B cell (primary cell): Measurements from ENCODE around the gene CCDC9B.

Experiments used
- EZH2 ChIP-seq: IDR thresholded peaks from 2 replicates; pipeline ENCODE4 v1.6.1; 2012; ENCODE audit warnings: borderline replicate concordance, low read depth, mild to moderate bottlenecking, moderate library complexity, low read length; ENCODE audit not compliant: insufficient read depth, poor library complexity, severe bottlenecking
- TF ChIP-seq, protein P1 (sequence below): fragments of 200-600 bp; IDR thresholded peaks from one replicate; pipeline ENCODE4 v1.8.0; 2022; ENCODE audit warnings: antibody characterized with exemption, mild to moderate bottlenecking

DNA sequence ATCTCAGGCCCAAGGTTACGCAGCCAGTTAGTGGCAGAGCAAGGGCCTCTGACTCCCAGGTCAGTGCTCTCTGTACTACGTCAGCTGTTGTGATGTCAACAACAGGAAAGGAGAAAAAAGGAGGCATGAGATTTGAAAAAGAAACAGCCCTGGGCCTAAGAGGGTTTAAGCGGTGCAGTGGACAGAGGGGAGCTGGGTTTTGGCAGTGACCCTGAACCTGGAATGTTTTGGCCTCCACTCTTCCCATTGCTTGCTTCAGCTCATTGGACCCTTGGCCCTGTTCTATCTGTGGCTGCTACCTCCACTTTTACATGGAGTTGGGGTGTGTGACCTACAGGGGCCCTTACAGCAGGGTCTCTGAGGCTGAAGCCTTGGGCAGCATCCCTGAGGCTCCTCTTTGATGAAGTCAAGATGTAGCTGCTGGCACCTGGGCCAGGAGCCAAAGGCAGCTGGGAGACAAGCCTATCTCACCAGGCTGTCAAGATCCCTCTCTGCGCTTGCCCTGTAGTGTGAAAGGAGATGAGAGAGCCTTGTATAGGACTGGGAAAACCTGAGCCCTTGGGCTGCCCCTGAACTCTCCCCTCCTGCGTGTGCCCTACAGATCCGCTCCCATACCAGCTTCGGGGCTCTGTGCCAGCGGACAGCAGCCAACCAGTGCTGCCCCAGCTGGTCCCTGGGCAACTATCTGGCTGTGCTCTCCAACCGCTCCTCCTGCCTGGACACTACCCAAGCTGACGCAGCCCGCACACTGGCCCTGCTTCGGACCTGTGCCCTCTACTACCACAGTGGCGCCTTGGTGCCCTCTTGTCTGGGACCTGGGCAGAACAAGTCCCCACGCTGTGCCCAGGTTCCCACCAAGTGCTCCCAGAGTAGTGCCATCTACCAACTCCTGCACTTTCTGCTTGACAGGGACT is 26.0 kb upstream of the CCDC9B start:
- TF ChIP-seq, protein P1, sequence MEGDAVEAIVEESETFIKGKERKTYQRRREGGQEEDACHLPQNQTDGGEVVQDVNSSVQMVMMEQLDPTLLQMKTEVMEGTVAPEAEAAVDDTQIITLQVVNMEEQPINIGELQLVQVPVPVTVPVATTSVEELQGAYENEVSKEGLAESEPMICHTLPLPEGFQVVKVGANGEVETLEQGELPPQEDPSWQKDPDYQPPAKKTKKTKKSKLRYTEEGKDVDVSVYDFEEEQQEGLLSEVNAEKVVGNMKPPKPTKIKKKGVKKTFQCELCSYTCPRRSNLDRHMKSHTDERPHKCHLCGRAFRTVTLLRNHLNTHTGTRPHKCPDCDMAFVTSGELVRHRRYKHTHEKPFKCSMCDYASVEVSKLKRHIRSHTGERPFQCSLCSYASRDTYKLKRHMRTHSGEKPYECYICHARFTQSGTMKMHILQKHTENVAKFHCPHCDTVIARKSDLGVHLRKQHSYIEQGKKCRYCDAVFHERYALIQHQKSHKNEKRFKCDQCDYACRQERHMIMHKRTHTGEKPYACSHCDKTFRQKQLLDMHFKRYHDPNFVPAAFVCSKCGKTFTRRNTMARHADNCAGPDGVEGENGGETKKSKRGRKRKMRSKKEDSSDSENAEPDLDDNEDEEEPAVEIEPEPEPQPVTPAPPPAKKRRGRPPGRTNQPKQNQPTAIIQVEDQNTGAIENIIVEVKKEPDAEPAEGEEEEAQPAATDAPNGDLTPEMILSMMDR, result no peak
- no peak for TF ChIP-seq EZH2
